GM18867 (cell line): ENCODE data around the gene MARCKSL1.
A peak's percentile ranks its signal among the peaks of the same experiment; 100 is the strongest.
"Not testable (repeated sequence)": the region's sequence is repeated elsewhere in the genome, so short reads cannot be mapped to it uniquely, and the experiment has no call there.

Experiments used
- ATAC-seq: cut with Tn5 transposase; IDR thresholded peaks from one replicate; pipeline ENCODE4 v1.9.1; 2021; ENCODE audit warnings: mild to moderate bottlenecking, moderate library complexity; ENCODE audit not compliant: unreplicated experiment

The MARCKSL1 gene

DNA sequence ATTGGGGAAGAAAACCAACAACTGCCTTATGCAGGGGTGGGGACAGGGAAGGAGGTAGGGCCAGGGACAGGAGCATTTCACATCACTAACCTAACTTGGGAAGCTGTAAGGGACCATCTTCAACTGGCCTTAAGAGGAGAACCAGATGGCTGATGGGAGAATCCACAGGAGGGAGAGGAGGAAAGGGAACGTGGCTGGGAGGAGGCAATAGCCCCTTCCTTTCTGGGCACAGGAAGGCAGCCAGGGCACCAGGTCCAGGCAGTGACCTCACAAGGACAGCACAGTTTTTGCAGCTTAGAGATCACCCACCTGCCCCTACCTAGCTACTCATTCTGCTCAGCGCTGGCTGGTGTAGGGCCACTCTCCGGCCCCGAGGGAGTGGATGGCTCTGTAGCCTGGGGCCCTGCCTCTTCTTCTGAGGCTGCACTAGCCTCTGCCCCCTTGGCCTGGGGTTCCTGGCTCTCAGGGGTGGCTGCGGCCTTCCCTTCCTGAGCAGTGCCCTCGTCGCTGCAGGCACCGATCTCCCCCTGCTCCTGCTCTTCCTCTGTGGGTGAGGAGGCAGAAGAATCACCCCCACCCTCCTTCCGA is 1.7 kb downstream of the MARCKSL1 start:
- no peak for ATAC-seq

DNA sequence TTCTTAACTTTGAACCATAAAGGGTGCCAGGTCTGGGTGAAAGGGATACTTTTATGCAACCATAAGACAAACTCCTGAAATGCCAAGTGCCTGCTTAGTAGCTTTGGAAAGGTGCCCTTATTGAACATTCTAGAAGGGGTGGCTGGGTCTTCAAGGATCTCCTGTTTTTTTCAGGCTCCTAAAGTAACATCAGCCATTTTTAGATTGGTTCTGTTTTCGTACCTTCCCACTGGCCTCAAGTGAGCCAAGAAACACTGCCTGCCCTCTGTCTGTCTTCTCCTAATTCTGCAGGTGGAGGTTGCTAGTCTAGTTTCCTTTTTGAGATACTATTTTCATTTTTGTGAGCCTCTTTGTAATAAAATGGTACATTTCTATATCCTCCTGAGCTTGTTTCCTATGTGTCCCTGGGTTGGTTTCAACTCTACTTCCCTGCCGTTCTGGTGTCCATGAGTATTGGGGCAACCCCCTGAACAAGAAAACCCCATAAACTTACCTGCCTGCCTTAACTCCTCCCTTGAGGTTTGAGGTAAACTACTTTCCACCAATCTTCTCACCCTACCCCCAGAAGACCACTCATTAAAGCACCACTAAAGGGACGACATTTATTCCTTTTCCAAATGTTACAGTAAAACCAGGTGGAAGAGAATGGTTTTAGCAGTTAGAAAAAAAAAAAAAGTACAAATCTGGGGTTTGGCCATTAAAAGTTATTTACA is 2.6 kb downstream of the MARCKSL1 start:
- ATAC-seq, result no peak

- no peak for ATAC-seq
Measured at GRCh38 chr1:32332290-32333079, 3.5 kb downstream of the MARCKSL1 start.

DNA sequence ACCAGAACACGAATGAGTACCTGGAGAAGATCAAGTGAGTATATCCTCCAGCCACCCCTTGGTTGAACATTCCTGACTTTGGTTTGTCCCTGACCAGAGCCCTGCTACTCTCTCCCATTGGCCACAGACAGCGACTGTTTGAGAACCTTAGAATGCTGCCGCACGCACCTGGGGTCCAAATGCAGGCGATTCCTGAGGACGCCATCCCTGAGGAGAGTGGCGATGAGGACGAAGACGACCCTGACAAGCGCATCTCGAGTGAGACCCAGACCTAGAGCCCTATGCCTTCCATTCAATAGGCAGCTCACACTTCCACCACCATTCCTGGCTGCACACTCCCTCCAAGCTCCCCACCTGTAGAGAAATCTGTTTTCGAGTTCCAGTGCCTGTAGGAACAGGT is 4.5 kb downstream of the MARCKSL1 start:
- no peak for ATAC-seq

- no peak for ATAC-seq
Measured at GRCh38 chr1:32330558-32331151, 5.4 kb downstream of the MARCKSL1 start.

- ATAC-seq, result no peak
Measured at GRCh38 chr1:32329931-32330466, 6.0 kb downstream of the MARCKSL1 start.

GRCh38 chr1:32327204-32327603 is 8.8 kb downstream of the MARCKSL1 start:
- ATAC-seq, result no peak

DNA sequence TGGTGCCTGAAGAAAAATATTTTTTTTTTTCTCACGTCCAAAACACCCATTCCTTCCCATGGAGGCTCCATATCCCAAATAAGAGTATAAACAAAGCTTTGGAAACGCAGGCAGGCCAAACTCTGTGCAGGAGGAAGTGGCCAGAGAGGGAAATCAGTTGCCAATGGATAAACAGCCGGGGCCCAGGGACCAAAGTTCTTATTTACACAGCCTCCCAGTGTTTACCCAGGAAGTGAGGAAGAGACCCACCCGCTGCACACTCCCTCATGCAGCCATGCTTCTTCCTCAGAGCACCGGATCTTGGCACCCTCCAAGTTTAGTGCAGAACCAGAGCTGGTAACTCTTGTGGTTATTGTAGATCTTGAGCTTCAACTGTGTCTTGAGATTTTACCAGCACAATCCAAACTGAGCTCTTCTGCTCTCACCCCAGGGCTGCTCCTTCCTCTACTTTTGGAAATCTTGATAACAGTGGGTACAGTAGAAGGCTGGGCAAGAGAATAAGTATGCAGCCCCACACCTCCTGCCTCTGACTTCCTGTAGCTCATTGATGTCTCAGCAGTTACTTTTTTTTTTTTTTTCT is 14.2 kb downstream of the MARCKSL1 start:
- no peak for ATAC-seq

DNA sequence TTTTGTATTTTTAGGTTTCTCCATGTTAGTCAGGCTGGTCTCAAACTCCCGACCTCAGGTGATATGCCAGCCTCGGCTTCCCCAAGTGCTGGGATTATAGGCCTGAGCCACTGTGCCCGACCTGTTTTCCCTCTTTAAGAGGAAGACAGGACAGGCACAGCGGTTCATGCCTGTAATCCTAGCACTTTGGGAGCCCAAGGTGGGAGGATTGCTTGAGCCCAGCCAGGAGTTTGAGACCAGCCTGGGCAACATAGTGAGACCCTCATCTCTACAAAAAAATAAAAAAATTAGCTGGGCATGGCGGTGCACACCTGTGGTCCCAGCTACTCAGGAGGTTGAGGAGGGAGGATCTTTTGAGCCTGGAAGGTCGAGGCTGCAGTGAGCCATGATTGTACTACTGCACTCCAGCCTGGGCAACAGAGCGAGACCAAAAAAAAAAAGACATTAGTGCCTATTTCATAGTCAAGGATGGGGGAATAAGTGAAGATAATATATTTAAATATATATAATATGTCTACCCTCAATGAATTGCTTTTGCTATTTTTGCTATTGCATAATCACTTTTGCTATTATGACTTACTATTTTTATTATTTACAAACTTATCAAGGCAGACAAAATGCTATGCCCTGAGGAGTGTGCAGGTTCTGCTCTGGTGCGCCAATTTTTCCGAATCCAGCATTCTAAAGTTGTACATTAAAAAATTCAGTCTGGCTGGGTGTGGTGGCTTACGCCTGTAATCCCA is 17.7 kb downstream of the MARCKSL1 start:
- no peak for ATAC-seq

GRCh38 chr1:32316903-32317277 is 19.1 kb downstream of the MARCKSL1 start:
- peak; percentile 19 for ATAC-seq

DNA sequence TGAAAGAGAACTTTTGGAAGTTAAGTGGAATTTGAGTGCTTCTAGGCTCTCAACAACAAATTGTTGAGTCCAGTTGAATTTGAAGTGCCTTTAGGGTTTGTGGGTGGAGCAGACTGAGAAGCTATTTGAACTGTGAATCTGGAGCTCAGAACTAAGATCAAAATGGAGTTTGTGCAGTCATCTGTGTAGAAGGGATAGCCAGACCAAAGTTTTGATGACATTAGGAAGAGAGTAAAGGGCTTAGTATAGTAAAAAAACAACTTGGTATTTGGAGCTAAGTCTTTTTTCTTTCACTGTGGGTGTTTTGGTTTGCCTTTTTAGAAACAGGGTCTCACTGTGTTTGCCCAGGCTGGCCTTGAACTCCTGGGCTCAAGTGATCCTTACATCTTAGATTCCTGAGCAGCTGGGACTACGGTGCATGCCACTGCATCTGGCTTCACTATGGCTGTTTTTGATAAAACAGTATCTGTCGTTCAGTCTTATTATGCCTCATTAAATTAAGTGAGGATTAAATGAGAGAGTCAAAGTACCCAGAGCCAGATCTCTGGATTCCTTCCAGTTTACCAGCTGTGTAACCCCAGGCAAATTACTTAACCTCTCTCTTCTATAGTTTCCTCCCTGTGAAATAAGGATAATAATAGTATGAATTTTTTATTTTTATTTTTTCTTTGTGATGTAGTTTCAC is 24.2 kb downstream of the MARCKSL1 start:
- ATAC-seq, result no peak

DNA sequence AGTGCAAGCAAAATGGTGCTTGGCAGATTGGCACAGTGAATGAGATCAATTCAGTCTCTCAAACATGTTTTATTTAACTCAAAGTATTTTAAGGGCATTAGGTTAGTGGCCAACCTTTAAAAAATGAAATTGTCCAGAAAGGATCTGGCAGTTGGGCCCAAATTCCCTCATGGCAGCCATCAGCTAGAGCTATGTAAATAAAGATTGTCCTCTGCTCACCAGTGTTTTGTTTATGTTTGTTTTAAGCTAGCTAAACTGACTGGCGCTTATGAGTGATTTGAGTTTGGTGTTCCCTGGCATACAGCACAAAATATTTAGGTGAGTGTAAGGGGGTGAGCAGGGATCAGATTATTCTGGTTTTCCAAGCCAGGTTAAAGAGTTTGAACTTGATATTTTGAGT is 26.1 kb downstream of the MARCKSL1 start:
- ATAC-seq, result no peak

- ATAC-seq, result no peak
Measured at GRCh38 chr1:32307324-32307723, 28.7 kb downstream of the MARCKSL1 start.

DNA sequence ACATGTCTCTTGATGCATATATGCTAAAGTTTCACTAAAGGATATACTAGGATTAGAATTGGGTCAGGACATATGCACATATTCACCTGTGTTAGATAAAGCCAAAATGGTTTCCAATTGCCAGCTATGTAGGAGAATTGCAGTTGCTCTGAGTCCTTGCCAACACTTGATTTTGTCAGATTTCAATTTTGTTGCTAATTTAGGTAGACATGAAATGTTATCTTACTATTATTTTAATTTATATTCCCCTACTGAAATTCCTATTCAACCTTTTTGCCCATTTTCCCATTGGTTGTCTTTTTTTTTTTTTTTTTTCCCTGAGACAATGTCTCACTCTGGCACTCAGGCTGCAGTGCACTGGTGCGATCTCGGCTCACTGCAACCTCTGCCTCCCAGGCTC is 30.7 kb downstream of the MARCKSL1 start:
- no peak for ATAC-seq

DNA sequence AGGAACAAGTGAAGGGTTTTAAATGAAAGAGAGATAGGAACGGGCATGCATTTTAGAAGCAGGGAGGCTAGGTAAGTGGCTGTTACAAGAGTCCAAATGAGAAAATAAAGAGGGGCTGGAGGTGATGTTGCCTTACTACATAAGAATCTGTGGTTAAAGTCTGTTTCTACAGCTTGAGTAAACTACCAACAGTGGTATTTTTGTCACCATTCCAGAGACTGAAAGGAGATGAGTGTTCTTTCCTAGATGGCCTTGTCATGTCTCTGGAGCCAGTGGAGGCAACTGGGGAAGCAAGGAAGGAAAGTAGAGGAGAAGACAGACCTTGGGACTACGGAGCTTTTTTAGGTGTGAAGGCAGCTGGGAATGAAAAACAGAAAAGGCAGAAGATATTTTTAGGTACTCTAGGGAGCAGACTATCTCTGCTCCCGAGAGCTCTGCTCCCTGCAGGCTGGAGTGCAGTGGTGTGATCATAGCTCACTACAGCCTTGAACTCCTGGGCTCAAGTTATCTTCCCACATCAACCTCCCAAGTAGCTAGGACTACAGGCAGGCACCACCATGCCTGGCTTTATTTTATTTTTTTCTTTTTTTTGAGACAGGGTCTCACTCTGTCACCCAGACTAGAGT is 31.9 kb downstream of the MARCKSL1 start:
- no peak for ATAC-seq

DNA sequence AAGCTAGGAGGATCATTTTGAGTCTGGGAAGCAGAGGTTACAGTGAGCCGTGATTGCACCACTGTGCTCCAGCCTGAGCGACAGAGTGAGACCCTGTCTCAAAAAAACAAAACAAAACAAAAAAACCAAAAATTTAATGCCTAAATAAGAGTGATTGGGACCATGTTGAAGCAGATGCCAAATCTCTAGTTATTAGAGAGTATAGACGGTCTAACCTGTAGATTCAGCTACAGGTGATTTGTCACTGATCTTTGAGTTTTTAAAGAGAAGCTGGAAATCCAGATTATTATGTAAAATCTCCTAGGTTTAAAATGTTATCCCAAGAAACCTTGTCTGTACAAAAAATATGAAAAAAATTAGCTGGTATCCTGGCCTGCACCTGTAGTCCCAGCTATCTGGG is 32.7 kb downstream of the MARCKSL1 start:
- no peak for ATAC-seq

DNA sequence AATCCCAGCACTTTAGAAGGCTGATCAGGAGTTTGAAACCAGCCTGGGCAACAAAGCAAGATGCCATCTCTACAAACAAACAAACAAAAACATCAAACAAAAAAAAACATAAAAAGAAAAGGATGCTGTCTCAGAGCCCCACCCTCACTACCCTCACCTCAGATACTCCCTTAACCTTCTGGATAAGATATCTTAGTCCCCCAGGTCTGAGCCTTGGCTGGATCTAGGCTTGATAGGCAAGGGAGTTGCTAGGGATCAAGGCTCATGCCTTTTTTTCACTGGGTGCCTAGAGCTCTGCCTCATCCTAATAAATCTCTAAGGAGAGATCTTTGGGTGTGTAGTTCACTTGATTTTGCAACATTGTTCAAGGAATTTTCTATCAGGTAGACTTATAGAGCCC is 36.7 kb downstream of the MARCKSL1 start:
- ATAC-seq, result no peak

DNA sequence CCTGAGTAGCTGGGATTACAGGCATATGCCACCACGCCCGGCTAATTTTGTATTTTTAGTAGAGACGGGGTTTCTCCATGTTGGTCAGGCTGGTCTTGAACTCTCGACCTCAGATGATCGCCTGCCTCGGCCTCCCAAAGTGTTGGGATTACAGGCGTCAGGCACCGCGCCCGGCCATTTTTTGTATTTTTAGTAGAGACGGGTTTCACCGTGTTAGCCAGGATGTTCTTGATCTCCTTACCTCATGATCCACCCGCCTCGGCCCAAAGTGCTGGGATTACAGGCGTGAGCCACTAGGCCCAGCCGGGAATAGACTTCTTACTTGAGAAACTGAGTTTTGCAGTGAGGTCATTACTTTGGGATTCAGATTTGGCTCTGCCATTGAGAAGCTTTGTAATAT is 37.8 kb downstream of the MARCKSL1 start:
- ATAC-seq, result not testable (repeated sequence)
